ENCODE results near the gene OTOA.
A peak's percentile ranks its signal among the peaks of the same experiment; 100 is the strongest.
"Not testable (repeated sequence)": the region's sequence is repeated elsewhere in the genome, so short reads cannot be mapped to it uniquely, and the experiment has no call there.

OTOA gene

DNA sequence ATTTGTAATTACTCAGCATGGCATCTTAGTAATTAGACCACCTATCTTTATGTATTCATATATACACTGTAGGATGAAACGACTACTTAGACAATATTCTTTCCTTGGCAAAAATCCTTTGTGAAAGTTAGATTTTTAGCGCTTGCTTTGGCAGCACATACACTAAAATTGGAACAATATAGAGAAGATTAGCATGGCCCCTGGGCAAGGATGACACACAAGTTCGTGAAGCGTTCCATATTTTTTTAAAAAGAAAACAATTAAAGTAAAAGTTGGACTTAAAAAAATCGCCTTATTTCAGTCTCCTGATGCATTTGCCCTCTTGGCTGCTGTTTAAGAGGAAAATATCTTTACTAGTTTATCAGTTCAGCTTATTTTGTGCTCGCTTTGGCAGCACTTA is 21.9 kb upstream of the OTOA start:
- no peak for DNase-seq (ENCODE audit: low spot score)

DNA sequence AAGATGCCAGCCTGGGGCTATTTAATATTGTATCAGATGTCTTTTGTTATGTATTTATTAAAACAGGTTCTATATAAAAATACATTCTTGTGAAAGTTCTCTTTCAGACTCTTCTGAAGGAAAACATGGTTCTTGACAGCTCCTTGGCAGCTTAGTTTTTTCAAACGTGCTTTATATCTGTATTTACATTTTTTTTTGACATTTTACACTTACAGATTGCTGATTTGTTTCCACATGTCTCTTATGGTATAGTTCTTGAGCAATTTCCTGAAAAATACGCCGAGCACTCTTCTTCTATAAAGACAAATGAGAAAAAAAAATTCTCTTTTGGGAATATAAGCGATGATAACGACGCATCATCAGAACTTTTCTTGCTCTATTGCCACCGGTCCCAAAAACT is 20.9 kb upstream of the OTOA start:
- no peak for DNase-seq (ENCODE audit: low spot score)

- DNase-seq (ENCODE audit: low spot score) = no peak
These were observed 20.0 kb upstream of the OTOA start for GRCh38 chr16:21643785-21644184.

DNA sequence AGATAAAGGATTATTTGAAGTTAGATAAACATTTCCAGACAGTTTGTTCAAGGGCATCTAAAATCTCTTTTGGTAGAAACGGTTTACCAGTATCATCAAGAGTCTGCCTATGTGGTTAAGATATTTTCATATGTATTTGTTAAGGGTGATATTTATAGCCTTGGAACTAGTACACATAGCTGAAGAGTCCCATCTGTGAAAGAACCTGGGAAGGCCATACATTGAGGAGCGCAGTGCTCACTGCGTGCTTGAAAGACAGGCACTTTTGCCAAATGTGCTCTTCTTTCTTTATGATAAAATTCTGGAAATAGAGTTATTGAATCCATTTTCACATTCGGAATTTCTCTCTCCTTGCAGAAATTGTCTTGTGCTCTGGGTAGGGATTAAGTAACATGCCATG is 19.1 kb upstream of the OTOA start:
- DNase-seq (ENCODE audit: low spot score) = no peak

- no peak for DNase-seq (ENCODE audit: low spot score)
These were observed 18.5 kb upstream of the OTOA start for GRCh38 chr16:21645261-21645721.

- no peak for DNase-seq (ENCODE audit: low spot score)
These were observed 17.7 kb upstream of the OTOA start for GRCh38 chr16:21646091-21646490.

- DNase-seq (ENCODE audit: low spot score) = no peak
These were observed 16.8 kb upstream of the OTOA start for GRCh38 chr16:21646721-21647561.

DNA sequence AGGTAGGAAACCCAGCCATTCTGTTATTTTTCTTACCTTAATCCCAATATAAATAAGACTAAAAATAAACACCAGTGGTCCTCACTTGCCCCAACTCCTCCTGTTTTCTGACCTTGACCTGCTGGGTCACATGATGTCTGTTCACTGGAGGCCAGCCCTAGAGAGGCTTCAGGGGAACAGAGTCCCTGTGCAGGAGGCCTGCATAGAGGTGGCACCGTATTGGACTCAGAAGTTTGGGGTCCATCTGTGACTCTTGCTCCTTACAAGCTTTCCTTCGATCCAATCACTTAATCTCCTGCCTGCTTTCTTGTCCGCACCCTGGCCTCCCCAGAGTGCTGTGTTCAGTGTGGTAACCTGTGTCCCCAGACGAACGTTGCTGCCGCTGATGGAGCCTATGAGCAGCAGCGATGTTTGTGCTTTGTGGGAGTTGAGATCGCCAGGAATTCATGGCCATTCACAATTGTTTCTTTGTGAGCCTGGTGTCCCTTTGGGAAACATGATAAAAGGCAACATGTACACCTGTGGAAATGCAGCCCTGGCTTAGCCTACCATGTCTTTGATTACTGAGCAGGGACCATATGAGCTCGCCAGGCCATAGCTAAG is 16.1 kb upstream of the OTOA start:
- DNase-seq (ENCODE audit: low spot score) = no peak

GRCh38 chr16:21649826-21650406 is 13.9 kb upstream of the OTOA start:
- DNase-seq (ENCODE audit: low spot score) = not testable (repeated sequence)

DNA sequence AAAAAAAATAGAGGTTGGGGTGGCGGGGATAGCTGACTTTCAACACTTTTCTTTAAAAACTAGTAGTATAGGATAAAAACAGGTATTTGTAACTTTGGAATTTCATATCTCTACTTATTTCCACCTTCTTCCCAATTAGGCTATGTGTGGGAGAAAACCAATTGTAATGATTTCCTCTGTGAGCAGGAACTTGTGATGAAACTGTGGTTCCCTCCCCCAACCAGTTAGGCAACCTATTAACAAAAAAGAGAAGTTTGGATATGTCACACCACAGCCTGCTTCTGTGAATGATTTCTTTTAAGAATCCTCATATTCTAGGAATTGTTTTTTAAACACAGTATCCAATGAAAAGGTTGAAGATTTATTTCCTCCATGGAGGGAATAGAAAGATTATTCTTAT is 13.2 kb upstream of the OTOA start:
- DNase-seq (ENCODE audit: low spot score) = no peak

DNA sequence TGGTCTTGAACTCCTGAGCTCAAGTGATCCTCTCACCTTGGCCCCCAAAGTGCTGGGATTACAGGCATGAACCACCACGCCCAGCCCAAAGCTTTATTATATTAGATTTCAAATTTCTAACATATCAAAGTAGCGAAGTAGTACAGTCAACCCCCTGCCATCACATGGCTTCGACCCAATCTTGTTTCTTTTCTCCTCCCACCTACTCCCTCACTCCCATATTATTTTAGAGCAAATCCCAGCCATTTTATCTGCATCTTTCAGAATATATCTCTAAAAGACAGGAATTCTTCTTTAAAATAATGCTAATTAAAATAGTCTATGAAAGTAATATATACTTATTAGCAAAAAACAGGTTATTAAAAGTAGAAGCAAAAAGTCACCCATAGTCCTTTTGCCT is 12.3 kb upstream of the OTOA start:
- no peak for DNase-seq (ENCODE audit: low spot score)

DNA sequence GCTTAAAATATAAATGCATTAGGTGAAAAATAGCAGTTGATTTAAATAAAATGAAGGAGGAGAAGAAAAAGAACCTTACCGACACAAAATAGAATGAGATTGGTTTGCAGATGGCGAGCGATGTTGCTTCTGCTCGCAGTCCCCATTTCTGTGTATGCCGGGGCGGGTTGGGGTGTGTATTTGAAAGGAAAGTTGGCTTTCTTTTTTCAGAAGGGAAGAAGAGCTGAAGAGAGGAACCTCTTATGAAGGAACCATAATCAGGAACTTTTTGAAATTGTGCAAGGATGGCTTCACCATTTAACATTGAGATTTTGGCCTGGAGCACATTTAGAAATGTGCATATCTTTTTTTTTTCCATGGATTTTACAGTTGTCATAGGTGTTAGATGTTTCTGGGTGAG is 11.3 kb upstream of the OTOA start, which contains the start of gene IGSF6:
Gene IGSF6, minus strand, starts transcription at position 156 of the 400 bp plus-strand sequence. Its CDS starts 10 bp downstream, at position 146.
- DNase-seq (ENCODE audit: low spot score) = no peak

- no peak for DNase-seq (ENCODE audit: low spot score)
These were observed 10.2 kb upstream of the OTOA start for GRCh38 chr16:21653571-21653970.

- DNase-seq (ENCODE audit: low spot score) = no peak
These were observed 9.3 kb upstream of the OTOA start for GRCh38 chr16:21654466-21654865.

DNA sequence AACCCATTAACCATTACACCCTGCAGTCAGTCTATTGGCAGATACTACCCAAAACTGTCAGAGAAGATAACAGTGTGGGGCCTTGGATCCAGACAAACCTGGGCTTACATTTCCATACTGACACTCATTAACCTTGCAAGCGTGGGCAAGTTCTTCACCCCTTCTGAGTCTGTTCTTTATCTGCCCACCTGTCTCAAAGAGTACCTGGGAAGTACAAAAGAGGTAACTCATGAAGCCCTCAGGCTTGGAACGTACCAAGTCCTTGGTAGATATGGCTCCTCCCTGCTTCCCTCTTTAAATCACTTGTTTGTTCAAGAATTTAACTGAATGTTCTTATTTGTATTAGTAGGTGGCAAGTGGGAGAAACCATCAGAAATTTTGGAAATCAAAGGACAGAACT is 8.9 kb upstream of the OTOA start:
- no peak for DNase-seq (ENCODE audit: low spot score)

GRCh38 chr16:21656795-21657768 is 6.7 kb upstream of the OTOA start:
- peak; percentile 66 for DNase-seq (ENCODE audit: low spot score)

DNA sequence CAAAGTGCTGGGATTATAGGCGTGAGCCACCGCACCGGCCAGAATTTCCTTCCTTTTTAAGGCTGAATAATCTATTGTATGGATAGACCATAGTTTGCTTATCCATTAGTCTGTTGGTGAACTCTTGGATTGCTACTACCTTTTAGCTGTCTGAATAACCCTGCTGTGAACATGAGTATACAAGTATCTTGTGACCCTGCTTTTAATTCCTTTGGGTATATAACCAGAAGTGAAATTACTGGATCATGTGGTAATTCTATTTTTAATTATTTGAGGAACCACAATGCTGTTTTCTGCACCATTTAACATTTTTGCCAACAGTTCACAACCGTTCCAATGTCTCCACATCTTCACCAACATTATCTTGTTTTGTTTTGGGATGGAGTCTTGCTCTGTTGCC is 4.6 kb upstream of the OTOA start:
- no peak for DNase-seq (ENCODE audit: low spot score)

GRCh38 chr16:21664801-21665492 is 1.2 kb downstream of the OTOA start:
- DNase-seq (ENCODE audit: low spot score) = no peak

- no peak for DNase-seq (ENCODE audit: low spot score)
These were observed 3.0 kb downstream of the OTOA start for GRCh38 chr16:21666772-21667171.

GRCh38 chr16:21667575-21667974 is 3.8 kb downstream of the OTOA start:
- DNase-seq (ENCODE audit: low spot score) = no peak

DNA sequence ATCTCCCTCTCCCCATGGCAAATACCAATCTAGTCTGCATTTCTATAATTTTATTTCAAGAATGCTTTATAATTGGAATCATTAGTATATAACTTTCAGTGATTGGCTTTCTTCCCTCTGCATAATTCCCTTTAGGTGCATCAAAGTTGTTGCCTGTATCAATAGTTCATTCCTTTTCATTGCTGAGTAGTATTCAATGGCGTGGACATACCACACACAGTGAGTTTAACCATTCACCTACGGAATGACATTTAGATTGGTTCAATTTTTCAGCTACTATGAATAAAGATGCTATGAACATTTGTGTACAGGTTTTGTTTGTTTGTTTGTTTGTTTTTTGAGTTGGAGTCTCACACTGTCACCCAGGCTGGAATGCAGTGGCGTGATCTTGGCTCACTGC is 9.7 kb downstream of the OTOA start:
- DNase-seq (ENCODE audit: low spot score) = no peak
